ENCODE data around the gene HOXA5. TPM values are rescaled to one million over a fixed set of nuclear protein-coding genes. Genes with fewer than 3 reads are reported as not detected.
A peak's percentile ranks its signal among the peaks of the same experiment; 100 is the strongest.

The HOXA5 gene
- total RNA-seq, 2 experiments from 2014 or later: not detected

GRCh38 chr7:27140126-27140857 lies 3.2 kb downstream of the HOXA5 start:
- Mint-ChIP-seq H3K4me3 (no peak overlapping the region), H3K27ac (no peak overlapping the region), H3K9me3 (no peaks in the 10 kb centered on the region), H3K27me3 (ENCODE audit: low read depth) (peaks cover 59% of the 10 kb centered on the region), H3K36me3 (ENCODE audit: low read depth) (no peaks in the 10 kb centered on the region), H3K4me1 (ENCODE audit: low read depth) (peaks cover 3% of the 10 kb centered on the region)
- intact Hi-C loops (cut with micrococcal nuclease): no loop called here
- CTCF ChIA-PET: interaction anchor here (1.9 kb wide), 1 partner anchor 10 kb away, joined by 8 read pairs; no protein-coding TSS in a partner anchor
- no peak for DNase-seq

GRCh38 chr7:27139334-27140125 lies 4.0 kb downstream of the HOXA5 start:
- Mint-ChIP-seq H3K4me3 (no peak overlapping the region), H3K27me3 (ENCODE audit: low read depth) (peaks cover 57% of the 10 kb centered on the region), H3K4me1 (ENCODE audit: low read depth) (peaks cover 9% of the 10 kb centered on the region), H3K9me3 (no peaks in the 10 kb centered on the region), H3K36me3 (ENCODE audit: low read depth) (no peaks in the 10 kb centered on the region), H3K27ac (no peak overlapping the region)
- CTCF ChIA-PET: interaction anchor here (1.9 kb wide), 1 partner anchor 11 kb away, joined by 8 read pairs; no protein-coding TSS in a partner anchor
- no peak for DNase-seq
- intact Hi-C loops (cut with micrococcal nuclease): no loop called here

GRCh38 chr7:27138985-27139333 lies 4.5 kb downstream of the HOXA5 start:
- Mint-ChIP-seq H3K36me3 (ENCODE audit: low read depth) (no peaks in the 10 kb centered on the region), H3K27me3 (ENCODE audit: low read depth) (peaks cover 54% of the 10 kb centered on the region), H3K4me1 (ENCODE audit: low read depth) (peaks cover 15% of the 10 kb centered on the region), H3K4me3 (no peak overlapping the region), H3K9me3 (no peaks in the 10 kb centered on the region), H3K27ac (no peak overlapping the region)
- DNase-seq: no peak
- CTCF ChIA-PET: interaction anchor here (1.9 kb wide), 1 partner anchor 11 kb away, joined by 8 read pairs; no protein-coding TSS in a partner anchor
- intact Hi-C loops (cut with micrococcal nuclease): no loop called here

- CTCF ChIA-PET: no interaction called here
- intact Hi-C loops (cut with micrococcal nuclease): no loop called here
- H3K9me3 Mint-ChIP-seq: no peaks in the 10 kb centered on the region
- H3K27me3 Mint-ChIP-seq (ENCODE audit: low read depth): peaks cover 55% of the 10 kb centered on the region
- no peak for DNase-seq
- H3K4me3 Mint-ChIP-seq: no peak overlapping the region
- H3K27ac Mint-ChIP-seq: no peak overlapping the region
- peaks cover 19% of the 10 kb centered on the region for H3K4me1 Mint-ChIP-seq (ENCODE audit: low read depth)
- H3K36me3 Mint-ChIP-seq (ENCODE audit: low read depth): no peaks in the 10 kb centered on the region
Observed at GRCh38 chr7:27138472-27138871, 5.0 kb downstream of the HOXA5 start.

GRCh38 chr7:27137640-27138315 lies 5.7 kb downstream of the HOXA5 start:
- H3K36me3 Mint-ChIP-seq (ENCODE audit: low read depth): no peaks in the 10 kb centered on the region
- intact Hi-C loops (cut with micrococcal nuclease): no loop called here
- no peak for DNase-seq
- no peaks in the 10 kb centered on the region for H3K9me3 Mint-ChIP-seq
- CTCF ChIA-PET: no interaction called here
- peaks cover 59% of the 10 kb centered on the region for H3K27me3 Mint-ChIP-seq (ENCODE audit: low read depth)
- no peak overlapping the region for H3K27ac Mint-ChIP-seq
- peaks cover 19% of the 10 kb centered on the region for H3K4me1 Mint-ChIP-seq (ENCODE audit: low read depth)
- no peak overlapping the region for H3K4me3 Mint-ChIP-seq

GRCh38 chr7:27134392-27134791 lies 9.1 kb downstream of the HOXA5 start:
- intact Hi-C loops (cut with micrococcal nuclease): loop anchor here (1.0 to 2.0 kb wide), 6 partner anchors 16 to 980 kb away; partner anchors contain the start of gene SKAP2
- no peak overlapping the region for H3K4me3 Mint-ChIP-seq
- DNase-seq: peak; percentile 64
- CTCF ChIA-PET: interaction anchor here (0.7 to 1.1 kb wide), 3 partner anchors 27 to 452 kb away, joined by 3 to 5 read pairs (median 5); no protein-coding TSS in a partner anchor
- H3K27me3 Mint-ChIP-seq (ENCODE audit: low read depth): peaks cover 54% of the 10 kb centered on the region
- H3K36me3 Mint-ChIP-seq (ENCODE audit: low read depth): no peaks in the 10 kb centered on the region
- H3K9me3 Mint-ChIP-seq: no peaks in the 10 kb centered on the region
- H3K4me1 Mint-ChIP-seq (ENCODE audit: low read depth): peaks cover 19% of the 10 kb centered on the region
- H3K27ac Mint-ChIP-seq: peak overlapping the region; percentile 51

GRCh38 chr7:27133409-27134231 lies 9.9 kb downstream of the HOXA5 start:
- Mint-ChIP-seq H3K9me3 (no peaks in the 10 kb centered on the region), H3K4me3 (no peak overlapping the region), H3K27me3 (ENCODE audit: low read depth) (peaks cover 54% of the 10 kb centered on the region), H3K36me3 (ENCODE audit: low read depth) (no peaks in the 10 kb centered on the region), H3K4me1 (ENCODE audit: low read depth) (peaks cover 19% of the 10 kb centered on the region), H3K27ac (peak overlapping the region; percentile 17)
- DNase-seq: no peak
- intact Hi-C loops (cut with micrococcal nuclease): loop anchor here (1.0 to 2.0 kb wide), 6 partner anchors 17 to 979 kb away; partner anchors contain the start of gene SKAP2
- CTCF ChIA-PET: interaction anchor here (1.1 to 1.2 kb wide), 2 partner anchors 10 to 444 kb away, joined by 3 read pairs; partner anchors contain the start of gene HOXA5

GRCh38 chr7:27132978-27133377 lies 10.5 kb downstream of the HOXA5 start:
- Mint-ChIP-seq H3K4me3 (no peak overlapping the region), H3K4me1 (ENCODE audit: low read depth) (peaks cover 19% of the 10 kb centered on the region), H3K36me3 (ENCODE audit: low read depth) (no peaks in the 10 kb centered on the region), H3K27me3 (ENCODE audit: low read depth) (peaks cover 52% of the 10 kb centered on the region), H3K27ac (no peak overlapping the region), H3K9me3 (no peaks in the 10 kb centered on the region)
- DNase-seq: no peak
- CTCF ChIA-PET: interaction anchor here (1.2 kb wide), 1 partner anchor 11 kb away, joined by 3 read pairs; the partner anchor contains the start of gene HOXA5
- intact Hi-C loops (cut with micrococcal nuclease): no loop called here

GRCh38 chr7:27132214-27132613 lies 11.3 kb downstream of the HOXA5 start:
- Mint-ChIP-seq H3K4me3 (no peak overlapping the region), H3K36me3 (ENCODE audit: low read depth) (no peaks in the 10 kb centered on the region), H3K4me1 (ENCODE audit: low read depth) (peaks cover 19% of the 10 kb centered on the region), H3K27ac (no peak overlapping the region), H3K9me3 (no peaks in the 10 kb centered on the region), H3K27me3 (ENCODE audit: low read depth) (peaks cover 55% of the 10 kb centered on the region)
- DNase-seq: no peak
- intact Hi-C loops (cut with micrococcal nuclease): no loop called here
- CTCF ChIA-PET: no interaction called here

GRCh38 chr7:27131390-27131819 lies 12.1 kb downstream of the HOXA5 start:
- CTCF ChIA-PET: interaction anchor here (0.6 to 0.7 kb wide), 2 partner anchors 14 to 281 kb away, joined by 4 read pairs; no protein-coding TSS in a partner anchor
- peaks cover 53% of the 10 kb centered on the region for H3K27me3 Mint-ChIP-seq (ENCODE audit: low read depth)
- no peak for DNase-seq
- peaks cover 19% of the 10 kb centered on the region for H3K4me1 Mint-ChIP-seq (ENCODE audit: low read depth)
- no peaks in the 10 kb centered on the region for H3K36me3 Mint-ChIP-seq (ENCODE audit: low read depth)
- H3K4me3 Mint-ChIP-seq: peak overlapping the region; percentile 53
- intact Hi-C loops (cut with micrococcal nuclease): no loop called here
- H3K9me3 Mint-ChIP-seq: no peaks in the 10 kb centered on the region
- H3K27ac Mint-ChIP-seq: no peak overlapping the region

GRCh38 chr7:27130540-27131389 lies 12.7 kb downstream of the HOXA5 start, which contains the start of gene HOXA4:
Gene HOXA4 (minus strand): TSS chr7:27130757. CDS start chr7:27130733, 24 bp downstream.
- peaks cover 19% of the 10 kb centered on the region for H3K4me1 Mint-ChIP-seq (ENCODE audit: low read depth)
- intact Hi-C loops (cut with micrococcal nuclease): no loop called here
- no peak within 1 kb of the TSS for H3K27ac Mint-ChIP-seq
- CTCF ChIA-PET: interaction anchor here (0.6 kb wide), 1 partner anchor 280 kb away, joined by 4 read pairs; no protein-coding TSS in a partner anchor
- H3K4me3 Mint-ChIP-seq: peak within 1 kb of the TSS; percentile 53
- H3K9me3 Mint-ChIP-seq: no peaks in the 10 kb centered on the region
- no peaks in the 10 kb centered on the region for H3K36me3 Mint-ChIP-seq (ENCODE audit: low read depth)
- H3K27me3 Mint-ChIP-seq (ENCODE audit: low read depth): peaks cover 51% of the 10 kb centered on the region
- peak; percentile 71 for DNase-seq

Measured in activated naive CD4-positive, alpha-beta T cell treated with anti-CD3 and anti-CD28 coated beads for 36 hours (primary cell).